IMR-90 (cell line): Measurements from ENCODE around the gene TRAPPC2L. TPM values are rescaled to one million over a fixed set of nuclear protein-coding genes. Genes with fewer than 3 reads are reported as not detected.

Source experiments
- ATAC-seq: fragments of 200-7000 bp; cut with Tn5 transposase; 2 replicates; pipeline ENCODE4 v1.9.1; 2020; ENCODE audit warnings: low read depth, mild to moderate bottlenecking, moderate library complexity
- BruUV-seq: library from RNA; stranded (reverse); fragments of 400-500 nt; replicated peaks from 2 replicates; lab custom pipeline; 2021; lab: Mats Ljungman, UMichigan
- CTCF ChIA-PET: fragments of 300-600 bp; formaldehyde crosslinking; extraction: SDS; loops from one replicate; lab custom pipeline; 2021; ENCODE audit warnings: antibody characterized with exemption; lab: Yijun Ruan, JAX
- POLR2A ChIA-PET: fragments of 300-600 bp; sonication (Branson Sonifier 250); formaldehyde crosslinking; loops from one replicate; lab custom pipeline; 2022; ENCODE audit warnings: antibody characterized with exemption; ENCODE audit not compliant: unreplicated experiment; lab: Charles Lee
- DNase-seq: peaks from one replicate; pipeline ENCODE4 v3.0.0; 2013
- H2AFZ ChIP-seq: replicated peaks from 2 replicates; pipeline ENCODE3; 2013; ENCODE audit warnings: low read length, mild to moderate bottlenecking; ENCODE audit not compliant: poor library complexity
- H2AK5ac ChIP-seq: 2 replicates; pipeline ENCODE4 v1.6.1; 2013; ENCODE audit warnings: low read depth, low read length, inconsistent platforms
- H2AK9ac ChIP-seq: replicated peaks from 2 replicates; pipeline ENCODE3; 2013; ENCODE audit warnings: mild to moderate bottlenecking, low read depth, low read length, moderate library complexity; ENCODE audit not compliant: poor library complexity
- H2BK120ac ChIP-seq: 2 replicates; pipeline ENCODE4 v1.6.1; 2013; ENCODE audit warnings: low read depth, low read length, inconsistent platforms
- H2BK15ac ChIP-seq: 3 replicates; pipeline ENCODE4 v1.6.1; 2013; ENCODE audit warnings: low read depth, low read length, inconsistent platforms
- H2BK20ac ChIP-seq: 2 replicates; pipeline ENCODE4 v1.6.1; 2013; ENCODE audit warnings: low read depth, mild to moderate bottlenecking, inconsistent platforms, low read length, moderate library complexity
- H2BK5ac ChIP-seq: 2 replicates; pipeline ENCODE4 v1.6.1; 2013; ENCODE audit warnings: mild to moderate bottlenecking, low read depth, low read length, inconsistent platforms; ENCODE audit not compliant: poor library complexity, severe bottlenecking
- H3K14ac ChIP-seq: replicated peaks from 2 replicates; pipeline ENCODE4 v1.6.1; 2013; ENCODE audit warnings: low read depth, low read length, inconsistent platforms
- H3K18ac ChIP-seq: 2 replicates; pipeline ENCODE4 v1.6.1; 2013; ENCODE audit warnings: low read depth, low read length, control low read depth
- H3K23ac ChIP-seq: 2 replicates; pipeline ENCODE4 v1.6.1; 2013; ENCODE audit warnings: low read depth, low read length, inconsistent platforms
- H3K27ac ChIP-seq: 2 replicates; pipeline ENCODE4 v1.5.1; 2013; ENCODE audit warnings: mild to moderate bottlenecking, control low read depth, low read length; ENCODE audit not compliant: insufficient read depth
- H3K27me3 ChIP-seq: 2 replicates; pipeline ENCODE4 v1.6.1; 2013; ENCODE audit warnings: low read length; ENCODE audit not compliant: control insufficient read depth, insufficient read depth
- H3K36me3 ChIP-seq: 2 replicates; pipeline ENCODE4 v1.6.1; 2013; ENCODE audit warnings: low read length, mixed read lengths; ENCODE audit not compliant: control insufficient read depth, insufficient read depth
- H3K4ac ChIP-seq: 2 replicates; pipeline ENCODE4 v1.6.1; 2013; ENCODE audit warnings: low read depth, low read length, inconsistent platforms
- H3K4me1 ChIP-seq: 2 replicates; pipeline ENCODE4 v1.6.1; 2013; ENCODE audit warnings: low read length, mixed read lengths; ENCODE audit not compliant: control insufficient read depth, insufficient read depth
- H3K4me2 ChIP-seq: 2 replicates; pipeline ENCODE4 v1.6.1; 2013; ENCODE audit warnings: low read depth, mild to moderate bottlenecking, control low read depth, low read length, moderate library complexity
- H3K4me3 ChIP-seq: 2 replicates; pipeline ENCODE4 v1.5.1; 2013; ENCODE audit warnings: low read depth, mild to moderate bottlenecking, control low read depth, low read length, moderate library complexity; ENCODE audit not compliant: insufficient read depth
- H3K56ac ChIP-seq: 2 replicates; pipeline ENCODE4 v1.6.1; 2013; ENCODE audit warnings: low read length, inconsistent platforms; ENCODE audit not compliant: insufficient read depth; ENCODE audit errors: extremely low read depth
- H3K79me1 ChIP-seq, 2 experiments: 2 replicates each; pipeline ENCODE4 v1.6.1; 2013; ENCODE audit warnings: low read length in 2 of 2, inconsistent platforms in 1 of 2, low read depth in 1 of 2
- H3K9ac ChIP-seq: 2 replicates; pipeline ENCODE4 v1.6.1; 2013; ENCODE audit warnings: low read depth, low read length, control low read depth
- H3K9me1 ChIP-seq: 2 replicates; pipeline ENCODE4 v1.6.1; 2013; ENCODE audit warnings: low read length, inconsistent platforms; ENCODE audit not compliant: insufficient read depth
- H3K9me3 ChIP-seq: 2 replicates; pipeline ENCODE4 v1.6.1; 2013; ENCODE audit warnings: low read length; ENCODE audit not compliant: control insufficient read depth, insufficient read depth
- H4K20me1 ChIP-seq: 2 replicates; pipeline ENCODE4 v1.6.1; 2013; ENCODE audit warnings: low read length, inconsistent platforms; ENCODE audit not compliant: insufficient read depth
- H4K5ac ChIP-seq: 2 replicates; pipeline ENCODE4 v1.6.1; 2013; ENCODE audit warnings: mild to moderate bottlenecking, low read depth, low read length, control low read depth
- H4K8ac ChIP-seq, 2 experiments: 2 replicates each; pipeline ENCODE4 v1.6.1; 2013; ENCODE audit warnings: low read depth in 2 of 2, low read length in 2 of 2, control low read depth in 1 of 2, inconsistent platforms in 1 of 2
- H4K91ac ChIP-seq: 2 replicates; pipeline ENCODE4 v1.6.1; 2013; ENCODE audit warnings: low read depth, low read length, inconsistent platforms; ENCODE audit not compliant: insufficient read depth
- BHLHE40 ChIP-seq: fragments of 150-350 bp; IDR thresholded peaks from 2 replicates; pipeline ENCODE4 v1.6.1; 2016; ENCODE audit warnings: mild to moderate bottlenecking, low read depth, low read length
- CHD1 ChIP-seq: IDR thresholded peaks from 2 replicates; pipeline ENCODE4 v1.6.1; 2012; ENCODE audit warnings: low read depth, low read length, improper control_type of control experiment
- CTCF ChIP-seq: conservative IDR thresholded peaks from 2 replicates; pipeline ENCODE4 v1.5.1; 2012; ENCODE audit warnings: mild to moderate bottlenecking, low read depth, low read length, improper control_type of control experiment
- FOS ChIP-seq: fragments of 150-350 bp; IDR thresholded peaks from 2 replicates; pipeline ENCODE4 v1.6.1; 2016; ENCODE audit warnings: low read depth, low read length
- MAFK ChIP-seq: IDR thresholded peaks from 2 replicates; pipeline ENCODE4 v1.6.1; 2012; ENCODE audit warnings: low read depth, low read length, improper control_type of control experiment
- MAZ ChIP-seq: IDR thresholded peaks from 2 replicates; pipeline ENCODE4 v1.6.1; 2012; ENCODE audit warnings: low read depth, mild to moderate bottlenecking, low read length, improper control_type of control experiment, moderate library complexity, borderline replicate concordance
- NFE2L2 ChIP-seq: fragments of 150-350 bp; IDR thresholded peaks from 2 replicates; pipeline ENCODE4 v1.6.1; 2016; ENCODE audit warnings: low read depth, mild to moderate bottlenecking, low read length
- POLR2A ChIP-seq: IDR thresholded peaks from 2 replicates; pipeline ENCODE4 v1.6.1; 2012; ENCODE audit warnings: mild to moderate bottlenecking, low read depth, low read length
- RAD21 ChIP-seq: IDR thresholded peaks from 2 replicates; pipeline ENCODE4 v1.6.1; 2012; ENCODE audit warnings: low read length, improper control_type of control experiment
- RCOR1 ChIP-seq: IDR thresholded peaks from 2 replicates; pipeline ENCODE4 v1.6.1; 2012; ENCODE audit warnings: mild to moderate bottlenecking, low read length, improper control_type of control experiment; ENCODE audit not compliant: insufficient replicate concordance
- RFX5 ChIP-seq: IDR thresholded peaks from 2 replicates; pipeline ENCODE4 v1.8.0; 2012; ENCODE audit warnings: low read depth, mild to moderate bottlenecking, low read length, moderate library complexity
- SMC3 ChIP-seq: fragments of 150-350 bp; IDR thresholded peaks from 2 replicates; pipeline ENCODE4 v1.6.1; 2016; ENCODE audit warnings: low read depth, mild to moderate bottlenecking, antibody characterized with exemption, low read length, moderate library complexity
- USF2 ChIP-seq: fragments of 150-350 bp; IDR thresholded peaks from 2 replicates; pipeline ENCODE4 v1.6.1; 2017; ENCODE audit warnings: mild to moderate bottlenecking, antibody characterized with exemption, low read length, low read depth
- WGBS, 2 experiments: methylation state at CpG; one replicate each; pipeline versions ENCODE4 v1.1.5 to v1.1.7; 2013; ENCODE audit warnings: missing lambda C conversion rate in 2 of 2; ENCODE audit not compliant: insufficient read length in 1 of 2; ENCODE audit errors: extremely low coverage in 2 of 2; 5-methylcytosine and 5-hydroxymethylcytosine counted together
- dilution Hi-C: fragments of 300-500 bp; cut with HindIII; formaldehyde crosslinking; loops from one replicate; pipeline ENCODE4 v1.14.3; 2018; ENCODE audit warnings: low sequenced_read_pairs; ENCODE audit not compliant: unreplicated experiment
- in situ Hi-C: fragments of 300-500 bp; cut with MboI; formaldehyde crosslinking; loops from 3 replicates; pipeline ENCODE4 v1.14.3; 2019; ENCODE audit warnings: low sequenced_read_pairs, inconsistent platforms, mixed read lengths
- intact Hi-C: fragments of 100-400 bp; cut with micrococcal nuclease; formaldehyde crosslinking; loops from 2 replicates; pipeline ENCODE4 v1.10.0; 2022
- polyA plus RNA-seq, 3 experiments: library from polyadenylated mRNA; depleted of rRNA; stranded (reverse); fragments of >200 nt; gene quantifications; 2 replicates each; pipeline ENCODE4 v1.2.3, GENCODE V29; 2012; ENCODE audit warnings: low replicate concordance in 1 of 3
- total RNA-seq: library from RNA; depleted of rRNA; stranded (reverse); fragments of >200 nt; gene quantifications from 2 replicates; pipeline ENCODE4 v1.2.3, GENCODE V29; 2012

Gene TRAPPC2L
- total and polyA plus RNA-seq, 2 of the 4 experiments (the other 2 are of a cell fraction): 102 to 109 TPM

GRCh38 chr16:88862968-88863367 lies 6.0 kb downstream of the TRAPPC2L start:
- Histone ChIP-seq H3K9me1 (no peaks in the 10 kb centered on the region), H4K8ac (no peak overlapping the region), H2BK120ac (no peak overlapping the region), H3K23ac (no peak overlapping the region), H3K9me3 (no peaks in the 10 kb centered on the region), H3K9ac (no peak overlapping the region), H3K27ac (no peak overlapping the region), H3K14ac (no peak overlapping the region), H2AFZ (no peak overlapping the region), H3K36me3 (peaks cover 25% of the 10 kb centered on the region), H3K18ac (no peak overlapping the region), H4K20me1 (no peaks in the 10 kb centered on the region; the same call in 1 of the 2 replicates), H3K27me3 (no peaks in the 10 kb centered on the region; the same call in 1 of the 2 replicates), H3K4me3 (no peak overlapping the region), H3K4ac (no peak overlapping the region), H3K56ac (no peak overlapping the region), H3K4me1 (peaks cover 2% of the 10 kb centered on the region; the same call in 1 of the 2 replicates), H4K91ac (no peak overlapping the region), H2BK5ac (no peak overlapping the region), H3K4me2 (no peak overlapping the region), H3K79me1 (peaks cover 2 to 9% of the 10 kb centered on the region in 2 experiments; a peak in 3 of 4 replicates), H2BK20ac (no peak overlapping the region), H4K5ac (no peak overlapping the region), H2AK9ac (peak overlapping the region; percentile 37), H2AK5ac (no peak overlapping the region), H2BK15ac (no peak overlapping the region)
- no TSS peak for BruUV-seq
- TF ChIP-seq USF2 (no peak), CTCF (no peak), FOS (no peak), POLR2A (no peak), BHLHE40 (no peak), RAD21 (no peak), MAZ (no peak), CHD1 (no peak), SMC3 (no peak), NFE2L2 (no peak), RFX5 (no peak), RCOR1 (no peak), MAFK (no peak)
- in situ Hi-C loops (no loop called here), dilution Hi-C loops (no loop called here), intact Hi-C loops (no loop called here)
- WGBS, 2 experiments: 83% methylated on average over 5 of the region's 25 CpGs; no CpG with 5 or more reads in 1 of the 2 experiments
- DNase-seq (no peak), ATAC-seq (no peak)
- ChIA-PET CTCF (no interaction called here), POLR2A (no interaction called here)
